HepG2 (cell line): ENCODE data around the gene CALR. TPM values are rescaled to one million over a fixed set of nuclear protein-coding genes. Genes with fewer than 3 reads are reported as not detected.
A peak's percentile ranks its signal among the peaks of the same experiment; 100 is the strongest.

Source experiments
- FOXO1 ChIP-seq: sonication (generic); formaldehyde crosslinking; IDR thresholded peaks from 2 replicates; pipeline ENCODE4 v1.4.0; 2020; ENCODE audit warnings: missing genetic modification reagents
- HHEX ChIP-seq: IDR thresholded peaks from 2 replicates; pipeline ENCODE4 v1.6.1; 2016; ENCODE audit warnings: control low read depth
- HNF4G ChIP-seq, 2 experiments: sonication (generic) in 1 of 2; formaldehyde crosslinking in 1 of 2; IDR thresholded peaks; 2 replicates each; pipeline versions ENCODE4 v1.4.0 to v1.6.1; 2011 to 2020; ENCODE audit warnings: borderline replicate concordance in 2 of 2, low read depth in 2 of 2, mild to moderate bottlenecking in 2 of 2, low read length in 1 of 2, missing genetic modification reagents in 1 of 2, moderate library complexity in 1 of 2
- HNRNPUL1 ChIP-seq: fragments of 200-400 bp; formaldehyde crosslinking; IDR thresholded peaks from 2 replicates; pipeline ENCODE4 v1.6.1; 2017; ENCODE audit warnings: low read depth, mild to moderate bottlenecking, low read length, moderate library complexity
- KDM5A ChIP-seq: fragments of 200-600 bp; sonication (generic); IDR thresholded peaks from 2 replicates; pipeline ENCODE4 v1.7.0; 2018; ENCODE audit warnings: antibody characterized with exemption, mild to moderate bottlenecking, low read length, borderline replicate concordance
- NR2F2 ChIP-seq: IDR thresholded peaks from 2 replicates; pipeline ENCODE4 v1.6.1; 2012; ENCODE audit warnings: low read depth, inconsistent platforms, borderline replicate concordance
- SAP130 ChIP-seq: IDR thresholded peaks from 2 replicates; pipeline ENCODE4 v1.6.1; 2016; ENCODE audit warnings: low read depth
- SMAD3 ChIP-seq: sonication (generic); formaldehyde crosslinking; IDR thresholded peaks from 2 replicates; pipeline ENCODE4 v1.4.0; 2020; ENCODE audit warnings: missing genetic modification reagents
- SMARCC2 ChIP-seq: fragments of 450-650 bp; IDR thresholded peaks from 2 replicates; pipeline ENCODE4 v1.6.1; 2017; ENCODE audit warnings: antibody characterized with exemption, mild to moderate bottlenecking
- SP2 ChIP-seq: sonication (generic); formaldehyde crosslinking; IDR thresholded peaks from 2 replicates; pipeline ENCODE4 v1.5.1; 2020; ENCODE audit warnings: mild to moderate bottlenecking, missing genetic modification reagents
- STAG1 ChIP-seq: sonication (generic); formaldehyde crosslinking; IDR thresholded peaks from 2 replicates; pipeline ENCODE4 v1.4.0; 2020; ENCODE audit warnings: missing genetic modification reagents
- TBP ChIP-seq: sonication (generic); formaldehyde crosslinking; IDR thresholded peaks from 2 replicates; pipeline ENCODE4 v1.5.0; 2020; ENCODE audit warnings: missing genetic modification reagents
- TMF1 ChIP-seq: sonication (generic); formaldehyde crosslinking; IDR thresholded peaks from 2 replicates; pipeline ENCODE4 v1.8.1; 2022; ENCODE audit warnings: low read depth, missing genetic modification reagents
- ZBED4 ChIP-seq: sonication (generic); formaldehyde crosslinking; IDR thresholded peaks from 2 replicates; pipeline ENCODE4 v1.4.0; 2020; ENCODE audit warnings: missing genetic modification reagents, borderline replicate concordance
- ZBTB4 ChIP-seq: sonication (generic); formaldehyde crosslinking; IDR thresholded peaks from 2 replicates; pipeline ENCODE4 v1.4.0; 2020; ENCODE audit warnings: missing genetic modification reagents, mild to moderate bottlenecking, borderline replicate concordance
- ZNF253 ChIP-seq: sonication (generic); formaldehyde crosslinking; IDR thresholded peaks from 2 replicates; pipeline ENCODE4 v1.8.0; 2022; ENCODE audit warnings: mild to moderate bottlenecking, missing genetic modification reagents, borderline replicate concordance
- ZNF496 ChIP-seq: sonication (generic); formaldehyde crosslinking; IDR thresholded peaks from 2 replicates; pipeline ENCODE4 v1.8.1; 2023; ENCODE audit warnings: mild to moderate bottlenecking, moderate library complexity, missing genetic modification reagents; ENCODE audit not compliant: insufficient replicate concordance
- ZNF503 ChIP-seq: sonication (generic); formaldehyde crosslinking; IDR thresholded peaks from 2 replicates; pipeline ENCODE4 v1.4.0; 2020; ENCODE audit warnings: missing genetic modification reagents
- ZNF530 ChIP-seq: sonication (generic); formaldehyde crosslinking; IDR thresholded peaks from 2 replicates; pipeline ENCODE4 v1.5.0; 2020; ENCODE audit warnings: low read depth, mild to moderate bottlenecking, missing genetic modification reagents
- ZNF549 ChIP-seq: sonication (generic); formaldehyde crosslinking; IDR thresholded peaks from 2 replicates; pipeline ENCODE4 v1.5.0; 2020; ENCODE audit warnings: missing genetic modification reagents
- ZNF562 ChIP-seq: sonication (generic); formaldehyde crosslinking; IDR thresholded peaks from 2 replicates; pipeline ENCODE4 v1.8.0; 2022; ENCODE audit warnings: missing genetic modification reagents, borderline replicate concordance
- ZNF563 ChIP-seq: sonication (generic); formaldehyde crosslinking; IDR thresholded peaks from 2 replicates; pipeline ENCODE4 v1.8.0; 2022; ENCODE audit warnings: mild to moderate bottlenecking, moderate library complexity, missing genetic modification reagents
- polyA plus RNA-seq, 8 experiments: library from polyadenylated mRNA; depleted of rRNA in 3 of 8; stranded (reverse) in 7 of 8; unstranded in 1 of 8; fragments of >200 nt; fragmentation: Illumina TruSeq in 4 of 8; extraction: Trizol in 4 of 8; gene quantifications; 2 replicates each; pipeline versions ENCODE4 v1.2.1 to v1.2.3, GENCODE V29; 2011 to 2016; ENCODE audit warnings: low read depth in 4 of 8, missing spikeins in 1 of 8, mixed read lengths in 1 of 8; ENCODE audit not compliant: insufficient read depth in 1 of 8
- total RNA-seq, 5 experiments: library from RNA; depleted of rRNA; stranded (reverse); fragments of >200 nt; fragmentation: Illumina TruSeq; extraction: Trizol; gene quantifications; 2 replicates each; pipeline ENCODE4 v1.2.3, GENCODE V29; 2016; ENCODE audit warnings: low read depth in 1 of 5

CALR gene
- total and polyA plus RNA-seq, 2 of the 13 experiments (the other 11 are each of a cell fraction or from before 2014, with no cell fraction given) = 898 to 934 TPM

GRCh38 chr19:12985049-12985776 is 46.8 kb downstream of the CALR start (continued):
- no peak for TF ChIP-seq ZBTB4 (CRISPR knock-in tag)
- no peak for TF ChIP-seq TBP (CRISPR knock-in tag)
- no peak for TF ChIP-seq ZNF563 (CRISPR knock-in tag)
- no peak for TF ChIP-seq HHEX (CRISPR knock-in tag)
- TF ChIP-seq ZNF562 (CRISPR knock-in tag) = no peak
- no peak for TF ChIP-seq SMARCC2
- no peak for TF ChIP-seq ZNF503 (CRISPR knock-in tag)
- TF ChIP-seq NR2F2 = no peak
- TF ChIP-seq TMF1 (CRISPR knock-in tag) = no peak
- no peak for TF ChIP-seq SP2 (CRISPR knock-in tag)
- TF ChIP-seq KDM5A = no peak
- no peak for TF ChIP-seq ZNF549
- no peak for TF ChIP-seq HNF4G (IDR thresholded peaks at IDR 0.05; ENCODE audit: borderline replicate concordance, low read depth, low read length)
- no peak for TF ChIP-seq HNF4G (CRISPR knock-in tag; IDR thresholded peaks at IDR 0.05; ENCODE audit: borderline replicate concordance, low read depth)
- TF ChIP-seq FOXO1 (CRISPR knock-in tag) = no peak
- TF ChIP-seq ZNF253 (CRISPR knock-in tag) = 0 out of 2 replicates have a peak, but pooled peaks have one; percentile 79
- TF ChIP-seq STAG1 (CRISPR knock-in tag) = 0 out of 2 replicates have a peak, but pooled peaks have one; percentile 6
- no peak for TF ChIP-seq ZNF496 (CRISPR knock-in tag)
- no peak for TF ChIP-seq ZNF530 (CRISPR knock-in tag)
- peak; percentile 95 for TF ChIP-seq SAP130 (CRISPR knock-in tag)
- no peak for TF ChIP-seq SMAD3 (CRISPR knock-in tag)
- TF ChIP-seq ZBED4 (CRISPR knock-in tag) = no peak
- TF ChIP-seq HNRNPUL1 = no peak
